WTC11 (cell line): ENCODE results near the gene CROCC. TPM values are rescaled to one million over a fixed set of nuclear protein-coding genes. Genes with fewer than 3 reads are reported as not detected.

Experiments
- ATAC-seq: fragments of 200-7000 bp; cut with Tn5 transposase; 2 replicates; pipeline ENCODE4 v1.10.0; 2021; ENCODE audit warnings: mild to moderate bottlenecking, moderate library complexity
- CTCF ChIA-PET: fragments of 300-600 bp; sonication (Branson Sonifier 250); formaldehyde crosslinking; loops from one replicate; lab custom pipeline; 2021; ENCODE audit warnings: antibody characterized with exemption; lab: Charles Lee
- POLR2A ChIA-PET: fragments of 350-600 bp; sonication (Branson Sonifier 250); formaldehyde crosslinking; loops from one replicate; lab custom pipeline; 2021; ENCODE audit warnings: antibody characterized with exemption; lab: Charles Lee
- DNase-seq: peaks from one replicate; pipeline ENCODE4 v3.0.0; 2021; ENCODE audit warnings: low spot score
- H3K27ac Mint-ChIP-seq: 2 replicates; pipeline ENCODE4 v1.8.0; 2021; ENCODE audit warnings: mixed read lengths
- H3K27me3 Mint-ChIP-seq: 2 replicates; pipeline ENCODE4 v1.8.0; 2021; ENCODE audit warnings: low read depth, mild to moderate bottlenecking, moderate library complexity, mixed read lengths
- H3K36me3 Mint-ChIP-seq: 2 replicates; pipeline ENCODE4 v1.8.0; 2021; ENCODE audit warnings: mixed read lengths
- H3K4me1 Mint-ChIP-seq: 2 replicates; pipeline ENCODE4 v1.8.0; 2022; ENCODE audit warnings: mixed read lengths
- H3K4me3 Mint-ChIP-seq: 2 replicates; pipeline ENCODE4 v1.8.0; 2021; ENCODE audit warnings: mild to moderate bottlenecking, moderate library complexity, mixed read lengths
- H3K9me3 Mint-ChIP-seq: 2 replicates; pipeline ENCODE4 v1.8.0; 2021; ENCODE audit warnings: mixed read lengths
- CDX4 ChIP-seq: fragments of 250-450 bp; sonication (Bioruptor Pico); IDR thresholded peaks from 2 replicates; pipeline ENCODE4 v1.9.0; 2021; ENCODE audit warnings: moderate library complexity, mild to moderate bottlenecking, inconsistent platforms, borderline replicate concordance
- EMX1 ChIP-seq: fragments of 250-450 bp; sonication (Bioruptor Pico); IDR thresholded peaks from 2 replicates; pipeline ENCODE4 v1.8.0; 2021; ENCODE audit warnings: mild to moderate bottlenecking
- ETV6 ChIP-seq: sonication (generic); formaldehyde crosslinking; IDR thresholded peaks from 2 replicates; pipeline ENCODE4 v1.8.1; 2022; ENCODE audit warnings: mild to moderate bottlenecking, missing genetic modification reagents
- GABPB1 ChIP-seq: sonication (generic); formaldehyde crosslinking; IDR thresholded peaks from 2 replicates; pipeline ENCODE4 v1.8.1; 2023; ENCODE audit warnings: mild to moderate bottlenecking, missing genetic modification reagents
- HMGA2 ChIP-seq: fragments of 250-450 bp; sonication (Bioruptor Pico); IDR thresholded peaks from 2 replicates; pipeline ENCODE4 v1.4.0; 2021; ENCODE audit warnings: mild to moderate bottlenecking, moderate library complexity
- JUN ChIP-seq: sonication (generic); formaldehyde crosslinking; IDR thresholded peaks from 2 replicates; pipeline ENCODE4 v1.8.0; 2023; ENCODE audit warnings: mild to moderate bottlenecking, missing genetic modification reagents
- MYBL2 ChIP-seq: sonication (generic); formaldehyde crosslinking; IDR thresholded peaks from 2 replicates; pipeline ENCODE4 v1.8.1; 2023; ENCODE audit warnings: mild to moderate bottlenecking, moderate library complexity, missing genetic modification reagents
- NR1H2 ChIP-seq: sonication (generic); formaldehyde crosslinking; IDR thresholded peaks from 2 replicates; pipeline ENCODE4 v1.9.0; 2021; ENCODE audit warnings: mild to moderate bottlenecking, moderate library complexity, missing genetic modification reagents
- SMAD4 ChIP-seq: sonication (generic); formaldehyde crosslinking; IDR thresholded peaks from 2 replicates; pipeline ENCODE4 v1.8.0; 2022; ENCODE audit warnings: mild to moderate bottlenecking, missing genetic modification reagents
- STAT6 ChIP-seq: sonication (generic); formaldehyde crosslinking; conservative IDR thresholded peaks from 2 replicates; pipeline ENCODE4 v1.8.1; 2023; ENCODE audit warnings: mild to moderate bottlenecking, low read depth, missing genetic modification reagents, moderate library complexity
- ZNF121 ChIP-seq: sonication (generic); formaldehyde crosslinking; IDR thresholded peaks from 2 replicates; pipeline ENCODE4 v1.8.0; 2023; ENCODE audit warnings: missing genetic modification reagents
- ZNF263 ChIP-seq: sonication (generic); formaldehyde crosslinking; IDR thresholded peaks from 2 replicates; pipeline ENCODE4 v1.8.1; 2022; ENCODE audit warnings: low read depth, mild to moderate bottlenecking, moderate library complexity, missing genetic modification reagents
- ZNF512 ChIP-seq: sonication (generic); formaldehyde crosslinking; IDR thresholded peaks from 2 replicates; pipeline ENCODE4 v1.8.1; 2022; ENCODE audit warnings: missing genetic modification reagents, borderline replicate concordance
- ZSCAN18 ChIP-seq: fragments of 250-450 bp; sonication (Bioruptor Pico); IDR thresholded peaks from 2 replicates; pipeline ENCODE4 v2.1.2; 2022; ENCODE audit warnings: mild to moderate bottlenecking, moderate library complexity
- total RNA-seq: library from RNA; stranded (reverse); gene quantifications from 3 replicates; pipeline ENCODE4 v1.2.3, GENCODE V29; 2021

CROCC gene
- total RNA-seq, 1 experiment from 2014 or later = 75.6 TPM

GRCh38 chr1:17016317-17016661 is 94.6 kb downstream of the CROCC start:
- POLR2A ChIA-PET = interaction anchor here (0.6 to 1.6 kb wide), 4 partner anchors 36 to 65 kb away, joined by 3 to 5 read pairs (median 4); partner anchors contain the start of gene MFAP2
- CTCF ChIA-PET = interaction anchor here (0.7 to 3.9 kb wide), 8 partner anchors 29 to 1611 kb away, joined by 3 to 23 read pairs (median 4); no protein-coding TSS in a partner anchor

GRCh38 chr1:17017435-17017834 is 95.7 kb downstream of the CROCC start:
- no peak for DNase-seq

More at GRCh38 chr1:17016317-17016661, 94.6 kb downstream of the CROCC start:
- Mint-ChIP-seq H3K27ac (peak overlapping the region; percentile 90), H3K36me3 (peaks cover 35% of the 10 kb centered on the region)
- no peak for TF ChIP-seq ZNF263 (CRISPR knock-in tag)
- no peak for TF ChIP-seq HMGA2 (CRISPR knock-in tag)
- TF ChIP-seq EMX1 (CRISPR knock-in tag) = no peak
- no peak for TF ChIP-seq NR1H2 (CRISPR knock-in tag)
- no peak for TF ChIP-seq ETV6
- no peak for TF ChIP-seq MYBL2 (CRISPR knock-in tag)
- TF ChIP-seq ZSCAN18 = no peak
- TF ChIP-seq GABPB1 (CRISPR knock-in tag) = no peak
- no peak for TF ChIP-seq ZNF512 (CRISPR knock-in tag)
- TF ChIP-seq, all 79 proteins: peak for 0
- H3K4me3 Mint-ChIP-seq = no peak overlapping the region
- H3K9me3 Mint-ChIP-seq = no peaks in the 10 kb centered on the region
- ATAC-seq = no peak
- H3K27me3 Mint-ChIP-seq = no peaks in the 10 kb centered on the region
- peaks cover 44% of the 10 kb centered on the region for H3K4me1 Mint-ChIP-seq
- DNase-seq = no peak

More at GRCh38 chr1:17017435-17017834, 95.7 kb downstream of the CROCC start:
- no peak for TF ChIP-seq ZNF263 (CRISPR knock-in tag)
- TF ChIP-seq ZNF121 (CRISPR knock-in tag) = peak; percentile 82; the same call in 1 of the 2 replicates
- no peak for TF ChIP-seq STAT6
- no peak for TF ChIP-seq CDX4
- no peak for TF ChIP-seq SMAD4 (CRISPR knock-in tag)
- TF ChIP-seq JUN = no peak
- POLR2A ChIA-PET = interaction anchor here (1.6 kb wide), 1 partner anchor 37 kb away, joined by 4 read pairs; the partner anchor contains the start of gene MFAP2
- no peak overlapping the region for H3K27ac Mint-ChIP-seq
- H3K36me3 Mint-ChIP-seq = peaks cover 44% of the 10 kb centered on the region
- no peaks in the 10 kb centered on the region for H3K27me3 Mint-ChIP-seq
- no peak overlapping the region for H3K4me3 Mint-ChIP-seq
- peaks cover 38% of the 10 kb centered on the region for H3K4me1 Mint-ChIP-seq
- CTCF ChIA-PET = interaction anchor here (1.1 to 3.9 kb wide), 2 partner anchors 30 to 66 kb away, joined by 4 to 23 read pairs; no protein-coding TSS in a partner anchor
- no peaks in the 10 kb centered on the region for H3K9me3 Mint-ChIP-seq
- ATAC-seq = no peak
